A673 (cell line): ENCODE measurements around the gene ITK. TPM values are rescaled to one million over a fixed set of nuclear protein-coding genes. Genes with fewer than 3 reads are reported as not detected.

ENCODE experiments used
- BruUV-seq: library from RNA; stranded (reverse); fragments of 400-500 nt; replicated peaks from 2 replicates; lab custom pipeline; 2021; lab: Mats Ljungman, UMichigan
- CTCF ChIA-PET: fragments of 300-600 bp; sonication (Branson Sonifier 250); formaldehyde crosslinking; loops from one replicate; lab custom pipeline; 2022; ENCODE audit warnings: antibody characterized with exemption; lab: Charles Lee
- POLR2A ChIA-PET: fragments of 300-600 bp; sonication (Branson Sonifier 250); formaldehyde crosslinking; loops from one replicate; lab custom pipeline; 2022; ENCODE audit warnings: antibody characterized with exemption; ENCODE audit not compliant: low non-redundant PET; lab: Charles Lee
- DNase-seq: peaks from one replicate; pipeline ENCODE4 v3.0.0-alpha.2; 2015; ENCODE audit warnings: low spot score
- H3K27ac ChIP-seq: fragments of 200-600 bp; sonication (generic); 2 replicates; pipeline ENCODE4 v1.5.1; 2016; ENCODE audit warnings: mixed run types, low read depth, mild to moderate bottlenecking, mixed read lengths, antibody characterized with exemption, low read length; ENCODE audit not compliant: poor library complexity, severe bottlenecking
- H3K27me3 ChIP-seq: fragments of 200-600 bp; sonication (generic); replicated peaks from 2 replicates; pipeline ENCODE4 v1.6.1; 2017; ENCODE audit warnings: mixed run types, low read depth, mild to moderate bottlenecking, mixed read lengths, antibody characterized with exemption, low read length; ENCODE audit not compliant: insufficient read depth, poor library complexity
- H3K36me3 ChIP-seq: fragments of 200-600 bp; sonication (generic); 2 replicates; pipeline ENCODE4 v1.6.1; 2016; ENCODE audit warnings: mixed run types, mild to moderate bottlenecking, mixed read lengths, antibody characterized with exemption, low read length; ENCODE audit not compliant: insufficient read depth, poor library complexity, severe bottlenecking
- H3K4me1 ChIP-seq: fragments of 200-600 bp; sonication (generic); 2 replicates; pipeline ENCODE4 v1.6.1; 2017; ENCODE audit warnings: mixed run types, mild to moderate bottlenecking, mixed read lengths, antibody characterized with exemption, low read length; ENCODE audit not compliant: insufficient read depth, poor library complexity, severe bottlenecking
- H3K4me3 ChIP-seq: fragments of 200-600 bp; sonication (generic); 2 replicates; pipeline ENCODE4 v1.5.1; 2016; ENCODE audit warnings: low read depth, mixed run types, mild to moderate bottlenecking, mixed read lengths, low read length; ENCODE audit not compliant: poor library complexity, severe bottlenecking
- H3K9me3 ChIP-seq: fragments of 200-600 bp; sonication (generic); 2 replicates; pipeline ENCODE4 v1.6.1; 2016; ENCODE audit warnings: mixed run types, low read depth, mild to moderate bottlenecking, mixed read lengths, antibody characterized with exemption, low read length; ENCODE audit not compliant: poor library complexity, severe bottlenecking
- CTCF ChIP-seq: fragments of 300-800, 200-600 bp; sonication (generic); conservative IDR thresholded peaks from 2 replicates; pipeline ENCODE4 v1.5.1; 2017; ENCODE audit warnings: low read depth, mild to moderate bottlenecking, antibody characterized with exemption, low read length, moderate library complexity, mixed read lengths
- EZH2 ChIP-seq: fragments of 200-600 bp; sonication (generic); IDR thresholded peaks from 2 replicates; pipeline ENCODE4 v1.6.1; 2017; ENCODE audit warnings: borderline replicate concordance, low read depth, mild to moderate bottlenecking, mixed read lengths, antibody characterized with exemption, low read length; ENCODE audit not compliant: poor library complexity, severe bottlenecking
- intact Hi-C: fragments of 100-400 bp; cut with micrococcal nuclease; formaldehyde crosslinking; loops from one replicate; pipeline ENCODE4 v1.10.0; 2022; ENCODE audit not compliant: unreplicated experiment
- total RNA-seq: library from RNA; stranded (reverse); gene quantifications from 2 replicates; pipeline ENCODE4 v1.2.3, GENCODE V29; 2021

Gene ITK
- total RNA-seq, 1 experiment from 2014 or later: not detected

- intact Hi-C loops: no loop called here
Measured at GRCh38 chr5:157301066-157301465, 120.4 kb downstream of the ITK start.

GRCh38 chr5:157303023-157303422, 122.4 kb downstream of the ITK start:
- Histone ChIP-seq H3K4me1 (no peaks in the 10 kb centered on the region), H3K9me3 (no peaks in the 10 kb centered on the region), H3K27me3 (no peaks in the 10 kb centered on the region), H3K4me3 (no peak overlapping the region), H3K27ac (no peak overlapping the region), H3K36me3 (no peaks in the 10 kb centered on the region)
- intact Hi-C loops: no loop called here
- CTCF ChIA-PET: no interaction called here
- no peak for DNase-seq
- POLR2A ChIA-PET: interaction anchor here (0.6 kb wide), 1 partner anchor 1694 kb away, joined by 4 read pairs; no protein-coding TSS in a partner anchor
- TF ChIP-seq CTCF (no peak), EZH2 (no peak)
- no TSS peak for BruUV-seq

More at GRCh38 chr5:157301066-157301465, 120.4 kb downstream of the ITK start:
- no TSS peak for BruUV-seq
- Histone ChIP-seq H3K27me3 (no peaks in the 10 kb centered on the region), H3K4me1 (no peaks in the 10 kb centered on the region), H3K4me3 (no peak overlapping the region), H3K36me3 (no peaks in the 10 kb centered on the region), H3K9me3 (no peaks in the 10 kb centered on the region), H3K27ac (no peak overlapping the region)
- no peak for DNase-seq
- ChIA-PET CTCF (no interaction called here), POLR2A (no interaction called here)
- no peak for TF ChIP-seq CTCF
- no peak for TF ChIP-seq EZH2

- Histone ChIP-seq H3K9me3 (no peaks in the 10 kb centered on the region), H3K36me3 (no peaks in the 10 kb centered on the region), H3K27me3 (no peaks in the 10 kb centered on the region), H3K4me1 (no peaks in the 10 kb centered on the region), H3K4me3 (no peak overlapping the region), H3K27ac (no peak overlapping the region)
- POLR2A ChIA-PET: interaction anchor here (0.6 kb wide), 1 partner anchor 1693 kb away, joined by 4 read pairs; no protein-coding TSS in a partner anchor
- no TSS peak for BruUV-seq
- CTCF ChIA-PET: no interaction called here
- DNase-seq: no peak
- peak; percentile 19; the same call in 1 of the 2 replicates for TF ChIP-seq CTCF
- no peak for TF ChIP-seq EZH2
- intact Hi-C loops: no loop called here
Measured at GRCh38 chr5:157303667-157304327, 123.2 kb downstream of the ITK start.

Other genes with a start within 250 kb of the ITK start
- not detected in 2 replicates for gene TIMD4, start 217.6 kb upstream of the ITK start, total RNA-seq
- not detected in 2 replicates for gene HAVCR1, start 121.7 kb upstream of the ITK start, total RNA-seq
- gene HAVCR2, start 71.8 kb upstream of the ITK start, total RNA-seq: 0.13 and 0.19 TPM in 2 replicates
- gene MED7, start 38.0 kb upstream of the ITK start, total RNA-seq: 8.7 and 9.4 TPM in 2 replicates
- not detected in 2 replicates for gene GARIN3, start 14.6 kb upstream of the ITK start, total RNA-seq
- gene CYFIP2, start 85.3 kb downstream of the ITK start, total RNA-seq: 17.2 and 20.1 TPM in 2 replicates